ENCODE results near the gene BRDT.

Gene BRDT

DNA sequence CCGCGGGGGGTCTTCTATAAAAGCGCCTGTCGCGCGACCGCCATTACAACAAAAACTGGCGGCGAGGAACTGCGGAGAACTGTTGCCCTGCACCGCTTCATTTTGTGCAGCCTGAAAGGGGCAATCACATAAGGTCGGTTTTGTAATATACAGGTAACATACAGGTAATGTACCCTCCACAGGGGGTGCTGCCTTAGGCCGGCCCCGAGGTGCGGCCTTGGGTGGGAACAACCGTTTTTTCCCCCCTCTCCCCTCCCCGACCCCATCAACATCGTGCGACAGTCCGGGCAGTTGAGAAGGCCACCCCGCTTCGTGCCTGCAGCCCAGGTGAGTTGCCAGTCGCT lies at the start of gene BRDT:
BRDT (plus strand) TSS at position 46 of the 344 bp plus-strand sequence. CDS start 13,354 bp downstream, outside the sequence.
- Mint-ChIP-seq H3K4me1 (ENCODE audit: low read depth) (peaks cover 12% of the 10 kb centered on the region), H3K4me3 (peak within 1 kb of the TSS; percentile 34), H3K36me3 (ENCODE audit: low read depth) (no peaks in the 10 kb centered on the region), H3K9me3 (no peaks in the 10 kb centered on the region), H3K27ac (no peak within 1 kb of the TSS), H3K27me3 (no peaks in the 10 kb centered on the region)

DNA sequence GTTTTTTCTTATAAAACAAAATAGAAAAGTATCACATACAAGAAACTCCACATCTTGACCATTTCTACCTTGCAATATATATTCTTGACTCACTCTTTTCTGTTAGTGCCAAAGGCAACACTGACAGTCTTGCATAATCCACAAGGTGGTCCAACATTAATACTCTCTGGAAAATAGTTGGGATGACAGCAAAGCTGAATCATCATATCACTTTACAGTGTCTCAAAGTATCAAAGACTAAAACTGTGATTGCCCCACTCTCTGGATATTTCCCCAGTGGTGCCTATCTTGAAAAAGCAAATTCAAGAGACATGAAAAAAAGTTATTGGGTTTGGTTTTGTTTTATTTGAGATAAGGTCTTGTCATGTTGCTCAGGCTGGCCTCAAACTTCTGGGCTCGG lies 48.6 kb upstream of the BRDT start:
- Mint-ChIP-seq H3K27me3 (peaks cover 9% of the 10 kb centered on the region), H3K27ac (no peak overlapping the region), H3K4me3 (no peak overlapping the region), H3K9me3 (no peaks in the 10 kb centered on the region), H3K4me1 (ENCODE audit: low read depth) (peaks cover 11% of the 10 kb centered on the region), H3K36me3 (ENCODE audit: low read depth) (no peaks in the 10 kb centered on the region)

DNA sequence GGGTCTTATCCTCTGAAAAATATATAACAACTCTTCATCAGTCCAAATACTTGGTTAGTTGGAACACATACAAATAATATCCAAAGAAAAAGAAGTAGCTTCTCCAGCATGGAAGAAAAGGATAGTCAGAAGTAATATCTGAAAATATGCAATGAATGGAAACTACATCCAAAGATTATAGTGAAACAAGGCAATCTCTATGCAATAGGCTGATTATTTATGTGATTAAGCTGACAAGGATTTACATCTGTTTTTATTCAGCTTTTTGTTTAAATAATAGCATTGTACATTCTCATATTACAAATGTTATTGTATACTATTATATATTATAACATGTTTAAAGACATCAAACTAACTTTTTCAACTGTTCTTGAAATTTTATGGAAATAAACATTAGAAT lies 48.0 kb upstream of the BRDT start:
- H3K9me3 Mint-ChIP-seq, result no peaks in the 10 kb centered on the region
- H3K4me3 Mint-ChIP-seq, result no peak overlapping the region
- peaks cover 4% of the 10 kb centered on the region for H3K27me3 Mint-ChIP-seq
- peaks cover 4% of the 10 kb centered on the region for H3K4me1 Mint-ChIP-seq (ENCODE audit: low read depth)
- H3K36me3 Mint-ChIP-seq (ENCODE audit: low read depth), result no peaks in the 10 kb centered on the region
- H3K27ac Mint-ChIP-seq, result no peak overlapping the region

GRCh38 chr1:91912266-91912665 lies 36.9 kb upstream of the BRDT start:
- Mint-ChIP-seq H3K27me3 (peaks cover 6% of the 10 kb centered on the region), H3K9me3 (no peaks in the 10 kb centered on the region), H3K36me3 (ENCODE audit: low read depth) (no peaks in the 10 kb centered on the region), H3K4me1 (ENCODE audit: low read depth) (no peaks in the 10 kb centered on the region), H3K27ac (no peak overlapping the region), H3K4me3 (no peak overlapping the region)

- Mint-ChIP-seq H3K4me1 (ENCODE audit: low read depth) (no peaks in the 10 kb centered on the region), H3K27me3 (peaks cover 6% of the 10 kb centered on the region), H3K36me3 (ENCODE audit: low read depth) (no peaks in the 10 kb centered on the region), H3K9me3 (no peaks in the 10 kb centered on the region), H3K4me3 (no peak overlapping the region), H3K27ac (no peak overlapping the region)
Observed at GRCh38 chr1:91913018-91913417, 36.2 kb upstream of the BRDT start.

GRCh38 chr1:91916046-91916445 lies 33.2 kb upstream of the BRDT start:
- Mint-ChIP-seq H3K4me3 (no peak overlapping the region), H3K27ac (no peak overlapping the region), H3K27me3 (peaks cover 3% of the 10 kb centered on the region), H3K9me3 (no peaks in the 10 kb centered on the region), H3K36me3 (ENCODE audit: low read depth) (no peaks in the 10 kb centered on the region), H3K4me1 (ENCODE audit: low read depth) (no peaks in the 10 kb centered on the region)

- Mint-ChIP-seq H3K27me3 (peaks cover 3% of the 10 kb centered on the region), H3K4me1 (ENCODE audit: low read depth) (no peaks in the 10 kb centered on the region), H3K9me3 (no peaks in the 10 kb centered on the region), H3K4me3 (no peak overlapping the region), H3K27ac (no peak overlapping the region), H3K36me3 (ENCODE audit: low read depth) (no peaks in the 10 kb centered on the region)
Observed at GRCh38 chr1:91916811-91917460, 32.3 kb upstream of the BRDT start.

GRCh38 chr1:91919962-91920361 lies 29.2 kb upstream of the BRDT start:
- no peaks in the 10 kb centered on the region for H3K9me3 Mint-ChIP-seq
- H3K4me1 Mint-ChIP-seq (ENCODE audit: low read depth), result peaks cover 16% of the 10 kb centered on the region
- no peak overlapping the region for H3K4me3 Mint-ChIP-seq
- no peaks in the 10 kb centered on the region for H3K36me3 Mint-ChIP-seq (ENCODE audit: low read depth)
- H3K27ac Mint-ChIP-seq, result no peak overlapping the region
- no peaks in the 10 kb centered on the region for H3K27me3 Mint-ChIP-seq

DNA sequence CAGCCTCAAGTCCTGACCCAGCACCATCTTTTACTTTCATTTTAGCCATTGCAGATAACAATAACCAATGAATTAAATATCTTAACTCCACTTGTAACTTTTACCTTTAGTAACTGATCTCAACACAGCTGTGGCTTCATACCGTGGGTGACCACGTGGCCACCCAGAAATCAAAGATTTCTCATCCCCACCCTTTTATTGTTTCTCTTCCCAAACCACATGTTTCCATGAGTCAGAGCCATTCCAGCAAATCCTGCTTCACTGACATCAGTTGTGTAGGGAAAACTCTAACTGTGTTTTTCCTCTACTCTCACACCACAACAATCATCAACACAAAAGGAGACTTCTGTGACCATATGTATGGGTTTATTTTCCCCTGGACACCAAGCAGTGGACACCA lies 25.1 kb upstream of the BRDT start:
- Mint-ChIP-seq H3K27me3 (no peaks in the 10 kb centered on the region), H3K4me1 (ENCODE audit: low read depth) (peaks cover 16% of the 10 kb centered on the region), H3K9me3 (no peaks in the 10 kb centered on the region), H3K4me3 (no peak overlapping the region), H3K27ac (no peak overlapping the region), H3K36me3 (ENCODE audit: low read depth) (no peaks in the 10 kb centered on the region)

GRCh38 chr1:91925644-91926435 lies 23.4 kb upstream of the BRDT start:
- no peak overlapping the region for H3K27ac Mint-ChIP-seq
- H3K4me1 Mint-ChIP-seq (ENCODE audit: low read depth), result peaks cover 16% of the 10 kb centered on the region

GRCh38 chr1:91928026-91928425 lies 21.2 kb upstream of the BRDT start:
- H3K9me3 Mint-ChIP-seq, result no peaks in the 10 kb centered on the region
- H3K4me1 Mint-ChIP-seq (ENCODE audit: low read depth), result peaks cover 16% of the 10 kb centered on the region
- no peaks in the 10 kb centered on the region for H3K36me3 Mint-ChIP-seq (ENCODE audit: low read depth)
- no peak overlapping the region for H3K4me3 Mint-ChIP-seq
- no peak overlapping the region for H3K27ac Mint-ChIP-seq
- no peaks in the 10 kb centered on the region for H3K27me3 Mint-ChIP-seq

More at GRCh38 chr1:91925644-91926435, 23.4 kb upstream of the BRDT start:
- no peaks in the 10 kb centered on the region for H3K36me3 Mint-ChIP-seq (ENCODE audit: low read depth)
- H3K9me3 Mint-ChIP-seq, result no peaks in the 10 kb centered on the region
- H3K27me3 Mint-ChIP-seq, result no peaks in the 10 kb centered on the region
- no peak overlapping the region for H3K4me3 Mint-ChIP-seq

DNA sequence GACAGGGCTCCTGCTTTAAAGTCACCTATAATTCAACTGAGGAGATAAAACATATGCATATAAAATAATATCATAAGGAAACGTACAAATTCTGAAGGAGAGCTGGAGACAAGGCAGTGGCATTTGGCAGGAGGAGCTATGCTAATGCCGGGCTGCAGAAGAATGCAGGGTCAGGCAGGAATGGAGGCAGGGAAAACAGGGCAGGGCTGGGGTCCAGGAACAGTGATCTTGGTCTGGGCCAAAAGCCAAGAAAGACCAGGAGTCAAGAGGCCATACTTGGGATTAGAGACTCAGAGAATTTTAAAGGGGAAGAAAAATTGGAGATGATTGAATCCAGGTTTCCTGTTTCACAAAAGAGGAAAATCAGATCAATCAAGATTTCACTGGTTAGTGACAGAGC lies 20.0 kb upstream of the BRDT start:
- no peaks in the 10 kb centered on the region for H3K36me3 Mint-ChIP-seq (ENCODE audit: low read depth)
- peaks cover 6% of the 10 kb centered on the region for H3K4me1 Mint-ChIP-seq (ENCODE audit: low read depth)
- no peaks in the 10 kb centered on the region for H3K9me3 Mint-ChIP-seq
- H3K4me3 Mint-ChIP-seq, result no peak overlapping the region
- no peaks in the 10 kb centered on the region for H3K27me3 Mint-ChIP-seq
- H3K27ac Mint-ChIP-seq, result no peak overlapping the region

GRCh38 chr1:91937613-91938012 lies 11.6 kb upstream of the BRDT start:
- H3K4me3 Mint-ChIP-seq, result no peak overlapping the region
- H3K27me3 Mint-ChIP-seq, result no peaks in the 10 kb centered on the region
- no peaks in the 10 kb centered on the region for H3K36me3 Mint-ChIP-seq (ENCODE audit: low read depth)
- no peak overlapping the region for H3K27ac Mint-ChIP-seq
- H3K9me3 Mint-ChIP-seq, result no peaks in the 10 kb centered on the region
- no peaks in the 10 kb centered on the region for H3K4me1 Mint-ChIP-seq (ENCODE audit: low read depth)

DNA sequence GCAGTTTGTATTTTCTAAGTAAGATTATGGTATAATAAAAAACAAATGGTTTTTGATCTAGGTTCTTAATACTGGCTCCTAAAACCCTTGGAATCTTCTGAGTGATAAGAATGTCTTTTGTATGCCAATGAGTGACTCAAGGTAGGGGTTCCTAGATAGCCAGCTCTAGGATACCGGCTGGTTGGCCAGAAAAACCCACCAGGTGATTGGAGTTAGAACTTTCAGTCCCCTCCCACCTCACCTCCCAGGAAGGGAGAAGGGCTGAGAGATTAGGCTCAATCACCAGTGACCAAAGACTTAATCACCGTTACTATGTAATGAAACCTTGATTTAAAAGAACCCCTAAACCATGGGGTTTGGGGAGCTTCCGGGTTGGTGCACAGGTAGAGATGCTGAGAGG lies 8.7 kb upstream of the BRDT start:
- H3K4me1 Mint-ChIP-seq (ENCODE audit: low read depth), result no peaks in the 10 kb centered on the region
- H3K27ac Mint-ChIP-seq, result no peak overlapping the region
- H3K36me3 Mint-ChIP-seq (ENCODE audit: low read depth), result no peaks in the 10 kb centered on the region
- H3K9me3 Mint-ChIP-seq, result no peaks in the 10 kb centered on the region
- no peak overlapping the region for H3K4me3 Mint-ChIP-seq
- no peaks in the 10 kb centered on the region for H3K27me3 Mint-ChIP-seq

- Mint-ChIP-seq H3K4me1 (ENCODE audit: low read depth) (peaks cover 12% of the 10 kb centered on the region), H3K27ac (no peak overlapping the region), H3K4me3 (no peak overlapping the region), H3K36me3 (ENCODE audit: low read depth) (no peaks in the 10 kb centered on the region), H3K9me3 (no peaks in the 10 kb centered on the region), H3K27me3 (no peaks in the 10 kb centered on the region)
Observed at GRCh38 chr1:91944087-91944486, 5.1 kb upstream of the BRDT start.

- H3K27ac Mint-ChIP-seq, result no peak overlapping the region
- no peaks in the 10 kb centered on the region for H3K36me3 Mint-ChIP-seq (ENCODE audit: low read depth)
- H3K9me3 Mint-ChIP-seq, result no peaks in the 10 kb centered on the region
- peak overlapping the region; percentile 34 for H3K4me3 Mint-ChIP-seq
- H3K27me3 Mint-ChIP-seq, result no peaks in the 10 kb centered on the region
- peaks cover 12% of the 10 kb centered on the region for H3K4me1 Mint-ChIP-seq (ENCODE audit: low read depth)
Observed at GRCh38 chr1:91948097-91948496, 1.1 kb upstream of the BRDT start.

Data from stimulated activated naive CD8-positive, alpha-beta T cell treated with anti-CD3 and anti-CD28 coated beads, Interleukin-15, Interleukin-2, amounts not matched to agents 100 ng/mL and 50 ng/mL, for 24 hours (primary cell).